Cardiac septum (tissue), 1 donor: ENCODE measurements around the gene DBNDD1. TPM values are rescaled to one million over a fixed set of nuclear protein-coding genes. Genes with fewer than 3 reads are reported as not detected.
A peak's percentile ranks its signal among the peaks of the same experiment; 100 is the strongest.

Experiments used
- DNase-seq: peaks from one replicate; pipeline ENCODE4 v3.0.0-alpha.2; 2020; ENCODE audit warnings: low spot score
- intact Hi-C: fragments of 100-400 bp; cut with DNase I; formaldehyde crosslinking; loops from one replicate; pipeline ENCODE4 v1.14.0; 2022
- total RNA-seq: library from RNA; stranded (reverse); fragmentation: NEBNext Ultra II Directional; extraction: Animal tissue kit (Norgen Biotek cat#: 25700); gene quantifications from one replicate; pipeline ENCODE4 v1.2.1, GENCODE V29; 2021
- donor health status: DM: no; HTN: no; CAD: no.

DBNDD1 gene
- total RNA-seq, 1 donor from 2014 or later: 3.0 TPM

DNA sequence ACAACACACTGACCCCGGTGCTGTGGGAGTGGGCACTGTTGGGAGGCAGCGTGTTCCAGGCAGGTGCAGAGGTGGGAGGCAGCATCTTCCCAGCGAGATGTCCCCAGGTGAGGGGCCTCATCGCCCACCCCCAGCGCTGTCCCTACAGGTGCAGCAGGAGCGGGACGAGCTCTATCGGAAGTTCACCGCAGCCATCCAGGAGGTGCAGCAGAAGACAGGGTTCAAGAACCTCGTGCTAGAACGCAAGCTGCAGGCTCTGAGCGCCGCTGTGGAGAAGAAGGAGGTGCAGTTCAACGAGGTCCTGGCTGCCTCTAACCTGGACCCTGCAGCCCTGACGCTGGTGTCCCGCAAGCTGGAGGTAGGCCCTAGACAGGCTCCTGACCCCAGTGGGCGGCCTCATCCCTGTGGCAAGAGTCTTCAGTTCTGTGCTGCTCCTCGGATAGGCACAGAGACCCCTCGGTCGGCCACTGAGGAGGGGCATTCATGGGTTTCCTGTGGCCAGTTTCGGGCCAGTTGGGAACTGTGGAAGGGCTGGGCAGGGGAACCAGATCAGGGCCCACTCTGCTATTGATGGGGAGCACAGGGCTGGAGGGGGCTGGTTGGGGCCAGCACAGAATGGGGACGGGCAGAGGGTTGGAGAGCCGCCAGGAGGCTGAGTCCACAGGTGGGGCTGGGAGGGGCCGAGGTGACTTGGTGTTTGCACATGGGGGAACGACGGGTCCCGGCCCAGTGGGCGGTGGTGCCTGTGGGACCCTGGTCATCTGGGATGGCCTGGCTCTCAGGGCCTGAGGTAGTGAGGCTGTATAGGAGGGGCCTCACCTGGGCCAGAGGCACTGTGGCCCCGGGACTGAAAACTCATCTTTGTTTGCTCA lies 21.1 kb upstream of the DBNDD1 start:
- DNase-seq: no peak
- intact Hi-C loops: no loop called here

DNA sequence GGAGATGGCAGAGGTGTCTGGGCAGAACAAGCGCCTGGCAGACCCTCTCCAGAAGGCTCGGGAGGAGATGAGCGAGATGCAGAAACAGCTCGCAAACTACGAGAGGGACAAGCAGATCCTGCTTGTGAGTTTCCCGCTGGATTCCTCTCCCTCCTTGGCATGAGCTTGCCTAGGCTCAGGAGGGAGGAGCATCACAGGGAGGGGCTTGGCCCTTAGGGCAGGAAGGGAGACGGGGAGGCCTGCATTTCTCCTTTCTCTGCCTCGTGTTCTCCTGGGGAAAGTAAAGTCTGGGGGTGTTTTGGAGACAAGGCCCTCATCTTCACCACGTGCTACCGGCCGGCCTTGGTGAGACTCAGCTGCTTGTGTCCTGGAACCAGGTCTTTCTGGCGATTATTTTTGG lies 18.0 kb upstream of the DBNDD1 start:
- intact Hi-C loops: no loop called here

DNA sequence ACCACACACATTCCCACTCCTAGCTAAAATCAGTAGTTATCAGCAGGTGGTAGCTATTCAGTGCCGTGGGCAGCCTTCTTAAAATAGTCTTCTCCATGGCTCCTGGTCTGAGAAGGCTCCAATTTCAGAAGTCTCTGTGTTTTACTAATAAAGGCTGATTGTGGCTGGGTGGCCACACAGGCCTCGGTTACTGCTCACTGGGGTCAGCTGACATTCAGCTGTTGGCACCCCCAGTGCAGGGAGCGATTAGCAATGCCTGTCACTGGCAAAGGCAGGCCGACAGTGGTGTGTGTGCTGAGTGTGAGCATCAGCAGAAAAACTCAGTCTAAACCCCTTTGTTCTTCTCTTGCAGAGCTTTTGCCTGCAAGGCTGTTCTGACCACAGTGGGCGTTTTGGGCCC lies 16.6 kb upstream of the DBNDD1 start:
- DNase-seq: no peak

More for the DNA sequence above, 18.0 kb upstream of the DBNDD1 start:
- DNase-seq: no peak

DNA sequence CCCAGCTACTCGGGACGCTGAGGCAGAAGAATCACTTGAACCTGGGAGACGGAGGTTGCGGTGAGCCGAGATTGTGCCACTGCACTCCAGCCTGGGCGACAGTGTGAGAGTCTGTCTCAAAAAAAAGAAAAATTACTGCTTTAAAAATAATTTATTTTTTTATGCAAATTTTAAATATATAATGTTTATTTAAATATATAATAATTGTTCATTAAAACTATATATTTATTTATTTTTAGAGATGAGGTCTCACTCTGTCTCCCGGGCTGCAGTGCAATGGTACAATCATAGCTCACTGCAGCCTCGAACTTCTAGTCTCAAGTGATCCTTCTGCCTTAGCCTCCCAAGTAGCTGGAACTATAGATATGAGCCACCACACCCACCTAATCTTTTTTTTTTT lies 15.2 kb upstream of the DBNDD1 start:
- intact Hi-C loops: no loop called here
- no peak for DNase-seq

More for the DNA sequence above, 16.6 kb upstream of the DBNDD1 start:
- intact Hi-C loops: no loop called here

DNA sequence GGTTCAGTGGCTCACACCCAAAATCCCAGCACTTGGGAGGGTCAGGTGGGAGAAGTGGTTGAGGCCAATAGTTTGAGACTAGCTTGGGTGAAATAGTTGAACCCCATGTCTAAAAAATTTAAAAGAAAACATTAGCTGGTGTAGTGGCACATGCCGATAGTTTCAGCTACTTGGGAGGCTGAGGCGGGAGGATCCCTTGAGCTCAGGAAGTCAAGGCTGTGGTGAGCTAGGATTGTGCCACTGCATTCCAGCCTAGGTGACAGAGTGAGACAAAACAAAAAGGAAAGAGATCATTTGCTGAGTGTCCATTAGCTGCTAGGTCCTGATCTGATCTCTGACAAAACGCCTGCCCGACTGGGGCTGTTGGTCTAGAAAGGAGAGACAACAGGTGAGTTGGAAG lies 14.1 kb upstream of the DBNDD1 start:
- intact Hi-C loops: no loop called here
- no peak for DNase-seq

DNA sequence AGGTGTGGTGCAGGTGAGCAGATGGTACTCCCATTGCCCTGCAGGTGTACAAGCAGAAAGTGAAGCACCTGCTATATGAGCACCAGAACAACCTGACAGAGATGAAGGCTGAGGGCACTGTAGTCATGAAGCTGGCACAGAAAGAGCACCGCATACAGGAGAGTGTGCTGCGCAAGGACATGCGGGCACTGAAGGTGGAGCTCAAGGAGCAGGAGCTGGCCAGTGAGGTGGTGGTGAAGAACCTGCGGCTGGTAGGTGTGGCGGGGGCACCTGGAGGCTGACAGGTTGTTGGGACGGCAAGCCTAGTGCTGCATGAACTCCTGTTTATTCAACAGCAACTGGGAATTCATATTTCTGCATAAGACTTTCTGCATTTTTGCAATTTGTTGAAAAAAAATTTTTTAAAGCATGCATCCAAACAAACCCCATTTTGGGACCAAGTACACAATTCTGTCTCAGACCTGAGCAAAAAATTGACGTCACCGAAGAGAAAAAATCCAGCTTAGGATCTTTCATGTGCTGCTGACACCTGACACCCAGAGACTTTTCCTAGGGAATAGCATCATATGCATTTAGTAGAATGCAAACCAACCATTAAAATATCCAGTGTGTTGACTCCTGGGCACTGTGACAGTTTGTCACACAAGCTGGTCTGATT lies 13.5 kb upstream of the DBNDD1 start:
- intact Hi-C loops: no loop called here
- no peak for DNase-seq

DNA sequence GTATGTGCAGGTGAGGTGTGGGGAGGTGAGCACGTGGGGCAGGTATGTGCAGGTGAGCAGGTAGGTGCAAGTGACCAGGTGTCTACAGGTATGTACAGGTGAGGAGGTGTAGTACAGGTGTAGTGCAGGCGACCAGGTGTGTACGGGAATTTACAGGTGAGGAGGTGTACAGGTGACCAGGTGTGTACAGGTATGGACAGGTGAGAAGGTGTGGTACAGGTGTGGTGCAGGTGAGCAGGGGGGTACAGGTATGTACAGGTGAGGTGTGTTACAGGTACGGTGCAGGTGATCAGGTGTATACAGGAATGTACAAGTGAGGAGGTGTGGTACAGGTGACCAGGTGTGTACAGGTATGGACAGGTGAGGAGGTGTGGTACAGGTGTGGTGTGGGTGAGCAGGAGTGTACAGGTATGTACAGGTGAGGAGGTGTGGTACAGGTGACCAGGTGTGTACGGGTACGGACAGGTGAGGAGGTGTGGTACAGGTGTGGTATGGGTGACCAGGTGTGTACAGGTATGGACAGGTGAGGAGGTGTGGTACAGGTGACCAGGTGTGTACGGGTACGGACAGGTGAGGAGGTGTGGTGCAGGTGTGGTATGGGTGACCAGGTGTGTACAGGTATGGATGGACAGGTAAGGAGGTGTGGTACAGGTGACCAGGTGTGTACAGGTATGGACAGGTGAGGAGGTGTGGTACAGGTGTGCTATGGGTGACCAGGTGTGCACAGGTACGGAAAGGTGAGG lies 12.8 kb upstream of the DBNDD1 start:
- DNase-seq: no peak
- intact Hi-C loops: no loop called here

DNA sequence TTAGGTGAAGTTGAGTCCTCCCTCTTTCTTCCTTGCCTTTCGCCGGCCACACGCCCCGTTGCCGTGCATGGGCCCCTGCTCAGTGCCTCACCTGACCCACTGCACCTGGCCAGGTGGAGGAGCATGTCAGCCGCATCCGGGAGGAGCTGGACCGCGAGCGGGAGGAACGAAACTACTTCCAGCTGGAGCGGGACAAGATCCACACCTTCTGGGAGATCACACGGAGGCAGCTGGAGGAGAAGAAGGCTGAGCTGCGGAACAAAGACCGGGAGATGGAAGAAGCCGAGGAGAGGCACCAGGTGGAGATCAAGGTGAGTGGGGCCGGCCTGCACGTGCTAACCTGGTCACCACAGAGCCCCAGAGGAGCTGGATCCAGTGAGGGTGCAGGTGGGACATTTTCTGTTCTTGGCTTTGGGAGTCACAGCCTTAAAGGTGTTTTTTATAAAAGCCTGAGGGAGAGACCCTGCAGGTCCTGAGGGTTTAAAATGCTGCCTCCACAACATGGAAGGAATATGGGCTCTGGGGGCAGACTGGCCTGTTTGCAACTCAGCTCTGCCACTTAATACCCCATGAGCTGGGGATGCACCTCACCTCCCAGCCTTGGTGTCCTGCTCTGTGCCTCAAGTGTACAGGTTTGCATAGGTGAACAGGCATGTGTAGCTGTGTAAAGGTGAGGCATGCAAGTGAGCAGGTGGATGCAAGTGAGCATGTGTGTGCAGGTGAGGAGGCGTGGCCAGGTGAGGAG lies 12.1 kb upstream of the DBNDD1 start:
- intact Hi-C loops: no loop called here
- no peak for DNase-seq

DNA sequence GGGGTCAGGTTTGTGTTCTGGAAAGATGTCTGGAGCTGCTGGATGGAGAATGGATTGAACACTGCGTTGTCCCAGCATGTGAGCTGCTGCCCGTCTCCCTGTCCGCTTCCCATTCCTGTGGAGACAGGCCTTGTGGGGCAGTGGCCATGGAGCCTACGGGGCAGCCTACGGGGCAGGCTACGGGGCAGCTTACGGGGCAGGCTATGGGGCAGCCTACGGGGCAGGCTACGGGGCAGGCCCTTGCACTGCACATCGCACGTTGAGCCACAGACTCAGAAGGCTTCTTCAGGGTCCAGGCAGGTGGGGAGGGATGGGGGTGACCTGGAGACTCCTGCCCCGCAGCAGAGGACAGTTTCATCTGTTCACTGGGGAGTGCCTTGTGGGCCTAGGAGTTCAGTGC lies 9.7 kb upstream of the DBNDD1 start:
- intact Hi-C loops: no loop called here
- DNase-seq: no peak

DNA sequence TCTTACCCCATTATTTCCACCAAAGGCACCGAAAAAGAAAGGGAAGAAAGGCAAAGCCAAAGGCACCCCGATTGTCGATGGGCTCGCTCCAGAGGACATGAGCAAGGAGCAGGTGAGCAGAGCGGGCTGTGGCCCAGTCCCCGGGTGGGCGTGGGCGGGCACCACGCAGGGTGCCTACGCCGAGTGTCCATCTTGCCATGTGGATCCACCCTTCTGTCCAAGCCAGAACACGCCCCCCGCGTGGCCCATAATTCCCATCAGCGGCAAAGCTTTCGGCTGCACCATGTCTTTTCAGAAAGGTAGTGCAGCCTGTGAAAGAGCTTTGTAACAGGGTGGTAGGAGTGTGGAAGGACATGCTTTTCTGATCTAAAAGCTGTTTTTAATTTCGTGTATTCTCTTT lies 8.4 kb upstream of the DBNDD1 start:
- no peak for DNase-seq
- intact Hi-C loops: no loop called here

DNA sequence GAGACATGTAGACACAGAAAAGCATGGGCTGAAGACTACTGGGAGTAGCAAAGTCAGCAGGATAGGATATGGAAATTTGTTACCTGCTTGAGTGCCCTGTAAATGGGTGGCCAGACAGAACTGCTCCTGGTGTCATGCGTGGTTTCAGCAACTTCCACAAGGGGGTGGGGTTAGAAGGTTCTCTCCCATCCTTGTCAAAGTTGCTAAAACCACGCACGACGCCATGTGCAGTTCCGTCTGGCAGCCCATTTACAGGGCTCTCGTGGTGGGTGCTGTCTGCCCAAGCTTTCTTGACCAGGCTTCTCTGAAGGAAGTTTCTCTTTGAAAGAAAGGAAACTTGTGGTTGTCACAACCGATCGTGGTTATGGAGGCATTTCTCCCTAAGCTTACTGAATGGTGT lies 6.9 kb upstream of the DBNDD1 start:
- DNase-seq: no peak
- intact Hi-C loops: no loop called here

DNA sequence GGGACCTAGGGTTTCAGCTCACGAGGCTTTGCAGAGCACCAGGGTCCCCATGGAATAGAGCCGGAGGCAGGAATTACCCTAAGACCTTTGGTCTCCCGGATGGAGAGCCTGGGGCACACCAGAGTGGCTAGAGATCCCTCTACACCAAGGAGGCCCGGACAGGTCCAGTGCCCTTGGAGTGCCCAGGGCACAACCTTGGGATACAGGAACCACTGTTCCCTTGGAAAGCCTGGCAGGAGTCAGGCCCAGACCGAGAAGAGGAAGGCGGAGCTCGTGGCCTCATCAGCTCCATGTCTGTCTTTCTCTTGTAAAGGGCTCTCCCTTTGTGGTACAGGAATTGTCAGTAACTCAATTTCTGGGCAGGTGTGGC lies 3.8 kb upstream of the DBNDD1 start:
- intact Hi-C loops: no loop called here
- no peak for DNase-seq

DNA sequence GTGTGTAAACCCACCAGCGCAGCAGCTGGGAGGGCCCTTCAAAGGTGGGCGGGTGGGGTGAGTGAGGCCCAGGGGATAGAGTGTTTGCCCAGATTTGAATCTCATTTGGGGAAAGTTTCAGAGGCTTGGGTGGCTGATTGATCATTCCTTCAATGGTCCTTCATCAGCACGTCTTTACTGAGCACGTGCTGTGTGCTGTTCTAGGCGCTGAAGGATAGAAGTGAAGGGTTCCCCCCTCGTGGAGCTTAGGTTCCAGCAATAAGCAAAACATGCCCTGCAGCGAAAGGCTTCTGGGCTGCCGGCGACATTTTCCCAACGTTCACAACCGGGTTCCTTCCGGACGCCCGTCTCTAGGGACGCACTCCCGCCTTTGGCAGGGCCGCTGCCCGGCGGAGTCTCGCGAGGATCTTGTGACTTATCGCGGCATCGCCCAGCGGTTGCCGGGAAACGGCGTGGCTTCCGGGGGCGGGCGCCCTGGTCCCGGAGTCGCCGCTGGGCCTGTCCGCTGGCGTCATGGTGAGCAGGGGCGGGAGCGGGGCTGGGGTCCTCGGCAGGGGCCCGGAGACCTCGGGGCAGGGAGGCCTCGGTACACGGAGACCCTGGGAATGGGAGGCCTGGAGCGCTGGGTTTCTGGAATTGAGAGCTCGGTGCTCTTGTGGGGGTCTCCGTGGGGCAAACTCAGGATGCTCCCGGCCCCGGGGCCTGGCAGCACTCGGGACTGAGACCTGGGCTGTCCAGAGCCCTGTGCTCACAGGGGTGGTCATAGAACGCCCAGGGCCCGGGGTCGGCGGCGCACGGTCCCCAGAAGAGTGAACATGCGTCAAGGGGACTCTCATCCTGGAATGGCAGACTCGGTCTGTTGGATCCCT lies 3.2 kb upstream of the DBNDD1 start:
- intact Hi-C loops: no loop called here
- peak; percentile 95 for DNase-seq

DNA sequence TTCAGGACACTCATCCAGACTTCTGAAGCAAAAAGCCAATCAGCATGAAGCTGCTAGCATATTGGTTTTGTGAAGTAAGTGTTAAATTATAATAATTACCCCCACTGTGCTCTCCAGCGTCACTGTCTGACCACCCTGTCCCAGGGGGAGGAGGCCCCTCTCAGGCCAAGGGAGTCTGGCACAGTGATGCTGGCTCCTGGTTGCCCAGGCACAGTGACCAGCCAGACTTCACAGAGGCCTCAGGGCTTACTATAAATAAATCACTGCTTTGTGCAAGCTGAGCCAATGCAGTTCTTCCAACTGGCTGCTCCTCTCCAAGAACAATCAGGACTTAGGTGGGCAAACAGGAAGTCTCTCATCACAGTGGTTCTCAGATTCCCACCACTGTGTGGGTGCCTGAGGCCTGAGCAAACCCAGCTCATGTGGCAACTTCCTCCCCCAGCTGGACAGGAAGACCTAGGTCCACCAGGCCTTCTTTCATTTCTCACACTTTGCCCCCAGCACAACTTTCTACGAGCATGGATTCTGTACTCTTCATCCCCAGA lies 1.7 kb upstream of the DBNDD1 start:
- intact Hi-C loops: no loop called here
- no peak for DNase-seq

DNA sequence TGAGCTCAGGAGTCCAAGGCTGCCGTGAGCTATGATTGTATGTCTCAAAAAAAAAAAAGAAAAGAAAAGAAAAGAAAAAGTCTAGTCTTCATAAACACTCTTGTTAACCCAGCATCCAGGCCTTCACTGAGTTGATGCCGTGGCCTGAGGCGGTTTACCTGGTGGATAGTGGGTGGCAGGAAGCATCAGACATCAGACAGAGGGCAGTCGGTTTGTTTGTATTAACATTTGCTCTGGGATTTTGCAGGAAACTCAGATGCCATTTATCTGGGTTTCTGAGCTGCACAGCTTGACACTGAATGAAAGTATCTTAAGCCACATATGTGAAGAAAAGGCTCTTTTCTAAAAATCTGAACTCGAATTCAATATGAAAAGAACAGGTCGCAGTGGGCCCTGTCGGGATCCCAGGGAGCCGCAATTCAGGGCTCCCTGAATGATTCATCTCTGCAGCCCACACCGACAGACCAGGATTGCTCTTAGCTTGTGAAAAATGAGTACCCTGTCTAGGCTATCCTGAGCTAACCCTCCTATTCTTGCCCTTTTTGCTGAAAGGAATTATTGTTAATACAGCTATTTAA lies 1.1 kb upstream of the DBNDD1 start:
- intact Hi-C loops: no loop called here
- no peak for DNase-seq

DNA sequence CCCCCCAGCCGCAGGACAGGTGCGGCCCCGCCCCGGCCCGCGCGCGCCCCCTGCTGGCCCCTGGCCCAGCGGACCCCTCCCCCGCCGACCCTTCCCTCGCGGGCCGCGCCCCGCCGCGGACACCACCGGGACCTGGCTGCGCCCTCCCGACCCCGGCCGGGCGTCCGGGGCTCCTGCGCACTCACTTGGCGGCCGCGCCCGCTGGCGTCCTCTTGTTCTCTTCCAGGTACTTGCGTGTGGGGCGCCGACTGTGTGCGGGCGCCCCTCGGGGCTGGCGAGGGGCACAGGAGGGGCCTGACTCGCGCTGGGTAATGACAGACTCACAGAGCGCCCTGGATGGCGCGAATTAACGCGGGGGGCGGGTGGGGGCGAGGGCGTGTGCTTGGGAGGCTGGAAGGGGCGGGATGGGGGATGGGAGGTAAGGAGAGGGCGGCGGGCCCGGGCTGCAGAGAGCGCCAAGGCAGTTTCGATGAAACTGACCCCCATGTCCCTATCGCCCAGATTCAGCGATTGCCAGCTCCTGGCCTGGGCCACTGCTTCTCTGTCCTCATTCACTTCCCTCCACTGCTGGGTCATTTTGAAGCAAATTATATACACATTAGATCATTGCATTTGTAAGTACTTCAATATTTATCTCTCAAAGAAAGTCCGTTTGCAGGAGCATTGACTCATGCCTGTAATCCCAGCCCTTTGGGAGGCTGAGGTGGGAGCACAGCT lies 445 bp upstream of the DBNDD1 start:
- DNase-seq: no peak
- intact Hi-C loops: no loop called here

DNA sequence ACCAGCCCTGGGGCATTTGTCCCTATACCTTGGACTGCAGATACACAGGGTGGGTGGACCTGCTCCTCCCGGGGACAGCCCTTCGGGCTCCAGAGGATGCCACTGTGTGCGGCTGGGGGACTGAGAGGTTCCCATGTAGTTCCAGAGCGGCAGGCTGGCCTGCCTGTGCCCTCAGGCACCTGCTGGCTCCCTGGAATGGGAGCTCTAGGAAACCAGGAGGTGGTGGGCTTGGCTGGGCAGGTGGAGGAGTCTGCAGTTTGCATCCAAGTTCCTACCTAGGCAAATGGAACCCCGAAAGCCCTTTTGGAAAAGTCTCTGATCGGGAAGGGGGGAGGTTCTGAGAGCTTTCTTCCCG lies 982 bp downstream of the DBNDD1 start:
- intact Hi-C loops: no loop called here
- DNase-seq: no peak
